Neural cell (in vitro differentiated cells): ENCODE data around the gene CPNE1.

Experiments used
- EP300 ChIP-seq: fragments of 450-650 bp; conservative IDR thresholded peaks from 2 replicates; pipeline ENCODE4 v1.6.1; 2014; ENCODE audit warnings: antibody characterized with exemption, mild to moderate bottlenecking, moderate library complexity; ENCODE audit not compliant: poor library complexity, severe bottlenecking
- EZH2 ChIP-seq: fragments of 200-600, 300-800 bp; shearing (Covaris generic), sonication (generic); IDR thresholded peaks from 2 replicates; pipeline ENCODE4 v1.6.1; 2014; ENCODE audit warnings: antibody characterized with exemption, low read length, borderline replicate concordance, mild to moderate bottlenecking; ENCODE audit not compliant: insufficient read depth, poor library complexity, severe bottlenecking
- MXI1 ChIP-seq: fragments of 450-650 bp; conservative IDR thresholded peaks from 2 replicates; pipeline ENCODE4 v1.6.1; 2014; ENCODE audit warnings: antibody characterized with exemption, mild to moderate bottlenecking; ENCODE audit not compliant: poor library complexity, severe bottlenecking
- POLR2AphosphoS5 ChIP-seq: IDR thresholded peaks from 2 replicates; pipeline ENCODE4 v1.6.1; 2012
- RAD21 ChIP-seq: fragments of 450-650 bp; conservative IDR thresholded peaks from 2 replicates; pipeline ENCODE4 v1.6.1; 2014; ENCODE audit warnings: antibody characterized with exemption, mild to moderate bottlenecking, moderate library complexity
- TF ChIP-seq, protein P1 (sequence below): fragments of 450-650 bp; IDR thresholded peaks from 2 replicates; pipeline ENCODE4 v1.5.1; 2014; ENCODE audit warnings: antibody characterized with exemption, mild to moderate bottlenecking, moderate library complexity; ENCODE audit not compliant: poor library complexity, severe bottlenecking
- TF ChIP-seq, protein P2 (sequence below): IDR thresholded peaks from 2 replicates; pipeline ENCODE4 v1.6.1; 2012; ENCODE audit warnings: borderline replicate concordance

DNA sequence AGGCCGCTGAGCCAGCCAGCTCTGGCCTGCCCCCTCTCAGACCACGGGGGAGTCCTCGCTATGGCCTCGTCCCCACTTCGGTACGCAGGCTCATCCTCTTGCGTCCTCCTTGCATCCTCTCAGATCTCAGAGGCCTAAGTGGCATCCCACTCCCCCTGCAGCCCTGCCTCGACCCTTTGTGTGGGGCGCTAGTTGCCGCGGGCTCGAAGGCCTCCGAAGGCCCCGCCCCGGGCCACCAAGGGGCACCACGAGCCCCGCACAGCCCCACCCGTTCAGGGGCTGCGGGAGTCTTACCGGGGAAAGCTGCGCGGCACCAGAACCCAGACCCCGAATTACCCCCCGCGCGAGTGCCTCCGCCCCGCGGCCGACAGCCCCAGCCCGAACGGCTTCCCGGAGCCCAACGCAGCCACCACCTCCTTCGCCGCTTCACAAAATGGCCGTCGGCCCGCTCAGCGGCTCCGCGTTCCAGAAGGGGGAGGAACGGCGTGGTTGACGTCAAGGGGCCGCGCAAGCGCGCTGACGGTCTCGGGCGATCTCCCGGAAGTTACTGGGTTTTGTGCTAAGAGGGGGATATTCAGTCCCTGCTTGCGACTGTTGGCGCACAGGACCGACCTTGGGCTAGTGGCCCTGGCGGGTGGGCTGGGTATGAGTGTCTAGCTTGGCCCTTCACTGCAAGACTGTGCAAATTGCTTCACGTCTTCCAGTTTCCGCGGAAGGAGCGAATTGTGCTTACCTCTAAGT is at the start of gene CPNE1, which contains the start of gene RBM12:
- TF ChIP-seq EP300 (peak; percentile 52), EZH2 (no peak), RAD21 (peak; percentile 27), POLR2AphosphoS5 (peak; percentile 100), MXI1 (peak; percentile 63)
- TF ChIP-seq, protein P1, sequence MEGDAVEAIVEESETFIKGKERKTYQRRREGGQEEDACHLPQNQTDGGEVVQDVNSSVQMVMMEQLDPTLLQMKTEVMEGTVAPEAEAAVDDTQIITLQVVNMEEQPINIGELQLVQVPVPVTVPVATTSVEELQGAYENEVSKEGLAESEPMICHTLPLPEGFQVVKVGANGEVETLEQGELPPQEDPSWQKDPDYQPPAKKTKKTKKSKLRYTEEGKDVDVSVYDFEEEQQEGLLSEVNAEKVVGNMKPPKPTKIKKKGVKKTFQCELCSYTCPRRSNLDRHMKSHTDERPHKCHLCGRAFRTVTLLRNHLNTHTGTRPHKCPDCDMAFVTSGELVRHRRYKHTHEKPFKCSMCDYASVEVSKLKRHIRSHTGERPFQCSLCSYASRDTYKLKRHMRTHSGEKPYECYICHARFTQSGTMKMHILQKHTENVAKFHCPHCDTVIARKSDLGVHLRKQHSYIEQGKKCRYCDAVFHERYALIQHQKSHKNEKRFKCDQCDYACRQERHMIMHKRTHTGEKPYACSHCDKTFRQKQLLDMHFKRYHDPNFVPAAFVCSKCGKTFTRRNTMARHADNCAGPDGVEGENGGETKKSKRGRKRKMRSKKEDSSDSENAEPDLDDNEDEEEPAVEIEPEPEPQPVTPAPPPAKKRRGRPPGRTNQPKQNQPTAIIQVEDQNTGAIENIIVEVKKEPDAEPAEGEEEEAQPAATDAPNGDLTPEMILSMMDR = no peak
- TF ChIP-seq, protein P2, sequence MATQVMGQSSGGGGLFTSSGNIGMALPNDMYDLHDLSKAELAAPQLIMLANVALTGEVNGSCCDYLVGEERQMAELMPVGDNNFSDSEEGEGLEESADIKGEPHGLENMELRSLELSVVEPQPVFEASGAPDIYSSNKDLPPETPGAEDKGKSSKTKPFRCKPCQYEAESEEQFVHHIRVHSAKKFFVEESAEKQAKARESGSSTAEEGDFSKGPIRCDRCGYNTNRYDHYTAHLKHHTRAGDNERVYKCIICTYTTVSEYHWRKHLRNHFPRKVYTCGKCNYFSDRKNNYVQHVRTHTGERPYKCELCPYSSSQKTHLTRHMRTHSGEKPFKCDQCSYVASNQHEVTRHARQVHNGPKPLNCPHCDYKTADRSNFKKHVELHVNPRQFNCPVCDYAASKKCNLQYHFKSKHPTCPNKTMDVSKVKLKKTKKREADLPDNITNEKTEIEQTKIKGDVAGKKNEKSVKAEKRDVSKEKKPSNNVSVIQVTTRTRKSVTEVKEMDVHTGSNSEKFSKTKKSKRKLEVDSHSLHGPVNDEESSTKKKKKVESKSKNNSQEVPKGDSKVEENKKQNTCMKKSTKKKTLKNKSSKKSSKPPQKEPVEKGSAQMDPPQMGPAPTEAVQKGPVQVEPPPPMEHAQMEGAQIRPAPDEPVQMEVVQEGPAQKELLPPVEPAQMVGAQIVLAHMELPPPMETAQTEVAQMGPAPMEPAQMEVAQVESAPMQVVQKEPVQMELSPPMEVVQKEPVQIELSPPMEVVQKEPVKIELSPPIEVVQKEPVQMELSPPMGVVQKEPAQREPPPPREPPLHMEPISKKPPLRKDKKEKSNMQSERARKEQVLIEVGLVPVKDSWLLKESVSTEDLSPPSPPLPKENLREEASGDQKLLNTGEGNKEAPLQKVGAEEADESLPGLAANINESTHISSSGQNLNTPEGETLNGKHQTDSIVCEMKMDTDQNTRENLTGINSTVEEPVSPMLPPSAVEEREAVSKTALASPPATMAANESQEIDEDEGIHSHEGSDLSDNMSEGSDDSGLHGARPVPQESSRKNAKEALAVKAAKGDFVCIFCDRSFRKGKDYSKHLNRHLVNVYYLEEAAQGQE = peak; percentile 90
